HG03159 (cell line): Measurements from ENCODE around the gene RNF43.
"Not testable (repeated sequence)": the region's sequence is repeated elsewhere in the genome, so short reads cannot be mapped to it uniquely, and the experiment has no call there.

Source experiments
- ATAC-seq: cut with Tn5 transposase; IDR thresholded peaks from one replicate; pipeline ENCODE4 v1.9.1; 2021; ENCODE audit warnings: mild to moderate bottlenecking, moderate library complexity; ENCODE audit not compliant: unreplicated experiment

The RNF43 gene

GRCh38 chr17:58410714-58411407 is 6.5 kb downstream of the RNF43 start:
- ATAC-seq, result no peak

DNA sequence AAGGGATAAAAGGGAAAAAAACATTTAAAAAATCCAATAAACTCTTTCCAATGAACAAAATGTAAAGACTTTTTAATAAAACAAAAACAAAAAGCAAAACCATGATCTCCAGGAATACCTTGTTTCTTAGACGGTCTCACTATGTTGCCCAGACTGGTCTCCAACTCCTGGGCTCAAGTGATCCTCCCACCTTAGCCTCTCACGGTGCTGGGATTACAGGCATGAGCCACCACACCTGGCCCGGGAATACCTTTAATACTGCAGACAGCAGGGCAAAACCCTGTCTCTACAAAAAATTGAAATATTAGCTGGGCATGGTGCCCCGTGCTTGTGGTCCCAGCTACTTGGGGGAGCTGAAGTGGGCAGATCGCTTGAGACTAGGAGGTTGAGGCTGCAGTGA is 7.9 kb downstream of the RNF43 start:
- ATAC-seq, result no peak

DNA sequence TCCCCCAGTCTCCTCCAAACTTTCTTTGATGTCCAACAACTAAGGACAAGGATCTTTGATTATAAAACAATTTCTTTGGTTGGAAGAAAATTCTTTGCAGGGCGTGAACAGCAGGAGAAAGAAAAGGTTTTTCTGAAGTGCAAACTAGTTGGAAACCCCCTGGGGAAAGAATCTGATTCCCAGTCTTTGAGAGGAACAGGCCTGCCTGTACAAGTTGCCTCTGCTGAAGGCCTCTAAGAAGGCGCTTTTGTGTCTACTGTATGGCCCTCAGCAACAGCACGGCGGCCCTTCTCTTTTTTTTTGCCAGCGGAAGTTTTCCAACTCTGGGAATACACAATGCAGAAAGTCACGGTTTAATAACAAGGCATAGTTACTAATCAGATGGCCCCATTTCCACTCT is 14.0 kb downstream of the RNF43 start:
- no peak for ATAC-seq

DNA sequence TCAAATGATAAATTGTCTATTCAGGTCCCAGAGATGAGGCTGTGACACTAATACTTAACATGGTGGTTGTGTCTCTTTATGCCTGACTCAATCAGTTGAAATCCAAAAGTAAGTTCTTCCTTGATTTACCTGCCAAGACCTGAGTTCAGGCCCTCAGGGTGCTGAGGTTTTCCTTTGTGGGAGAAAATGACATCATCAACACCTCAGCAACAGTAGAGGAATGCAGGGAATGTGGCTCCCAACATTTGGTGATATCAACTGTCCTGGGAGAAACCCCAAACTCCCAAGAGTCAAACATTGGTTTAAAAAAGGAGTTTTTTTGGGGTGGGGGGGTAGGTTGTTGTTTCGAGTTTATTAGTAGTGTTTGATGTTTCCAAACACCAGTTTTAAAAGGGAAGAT is 14.7 kb downstream of the RNF43 start:
- no peak for ATAC-seq

DNA sequence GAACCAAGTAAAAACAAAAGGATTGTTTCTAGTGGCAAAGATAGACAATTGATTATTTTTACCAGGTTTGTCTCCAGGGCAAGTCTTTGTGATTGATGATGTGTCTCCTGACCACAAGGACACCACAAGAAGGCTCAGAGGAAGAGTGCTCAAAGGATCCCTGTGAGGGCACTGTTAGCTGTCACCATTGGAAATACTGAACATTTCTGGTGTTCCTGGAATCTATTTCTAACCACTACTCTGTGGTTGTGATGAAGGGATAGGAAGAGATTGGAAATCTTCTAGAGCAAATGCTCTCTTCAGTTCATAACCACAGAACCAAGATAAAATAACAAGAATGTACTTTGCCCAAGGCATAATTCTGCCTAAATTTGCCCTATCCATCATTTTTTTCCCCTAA is 15.3 kb downstream of the RNF43 start:
- ATAC-seq, result no peak

DNA sequence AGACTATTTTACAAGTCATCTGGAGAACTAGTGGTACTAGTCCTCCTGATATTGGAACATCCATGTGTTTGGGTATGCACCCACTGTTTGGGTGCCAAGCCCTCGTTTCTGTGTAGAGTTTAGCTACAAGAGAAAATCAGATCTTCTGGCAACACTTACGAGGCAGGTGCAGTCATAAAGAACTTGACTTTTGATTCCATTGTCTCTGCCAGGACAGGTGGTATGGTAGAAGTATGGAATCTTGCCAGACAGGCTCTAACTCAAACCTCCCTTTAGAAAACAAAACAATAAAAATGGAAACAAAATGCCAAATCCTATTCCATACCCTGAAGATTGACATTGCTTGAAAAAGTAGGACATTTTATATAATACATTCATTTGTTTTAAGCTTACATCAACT is 16.0 kb downstream of the RNF43 start:
- ATAC-seq, result no peak

- ATAC-seq, result no peak
Observed at GRCh38 chr17:58400826-58401225, 16.5 kb downstream of the RNF43 start.

GRCh38 chr17:58399974-58400373 is 17.4 kb downstream of the RNF43 start:
- no peak for ATAC-seq

DNA sequence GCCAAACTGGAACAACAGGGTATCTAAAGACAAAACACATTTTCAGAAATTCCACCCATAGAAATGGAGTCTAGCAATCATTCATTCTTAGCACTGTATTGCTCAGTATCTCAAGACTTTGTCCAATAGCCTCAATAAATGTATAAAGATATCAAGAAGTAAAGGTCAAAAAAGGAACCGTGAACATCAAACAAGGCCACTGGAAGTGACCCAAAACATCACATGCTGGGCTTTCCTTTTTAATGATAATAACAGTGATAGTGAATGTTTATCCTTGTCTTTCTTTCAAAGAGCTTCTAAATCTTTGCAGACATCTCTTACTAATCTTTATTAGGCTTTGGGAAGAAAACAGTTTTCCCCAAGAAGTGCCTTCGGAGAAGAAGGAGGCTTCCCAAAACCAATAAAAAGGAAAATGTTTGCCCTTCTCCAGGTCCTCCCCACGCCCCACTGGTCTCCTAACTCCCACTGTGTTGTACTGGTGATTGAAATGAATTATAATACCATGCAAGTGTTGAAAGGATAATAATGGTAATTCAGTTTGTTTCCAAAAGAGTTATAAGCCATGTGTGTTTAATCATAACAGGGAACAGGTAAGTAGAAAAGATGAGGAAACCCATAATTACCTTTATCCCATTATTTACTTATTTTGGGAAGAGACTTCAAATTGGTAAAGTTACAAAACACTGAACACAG is 18.6 kb downstream of the RNF43 start:
- no peak for ATAC-seq

GRCh38 chr17:58397421-58397820 is 19.9 kb downstream of the RNF43 start:
- not testable (repeated sequence) for ATAC-seq

DNA sequence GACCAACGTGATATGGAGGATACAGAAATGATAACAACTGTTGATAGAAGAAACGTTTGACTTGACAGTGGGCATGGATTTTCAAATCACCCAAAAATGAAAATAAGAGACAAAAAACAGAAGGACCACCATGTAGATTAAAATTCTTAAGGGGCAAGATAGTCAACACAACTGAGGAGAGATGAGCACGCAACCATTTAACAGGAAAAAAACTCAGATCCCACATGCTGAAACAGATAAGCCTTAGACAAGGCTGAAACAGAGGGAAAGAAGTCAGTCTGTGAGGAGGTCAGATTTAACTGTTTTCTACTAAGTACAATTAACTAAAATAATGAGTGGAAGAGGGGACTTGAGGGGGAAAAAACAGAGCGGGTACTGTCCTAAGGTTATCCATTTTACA is 21.2 kb downstream of the RNF43 start:
- ATAC-seq, result no peak

GRCh38 chr17:58394534-58395223 is 22.7 kb downstream of the RNF43 start:
- ATAC-seq, result no peak

GRCh38 chr17:58391302-58391984 is 25.9 kb downstream of the RNF43 start:
- ATAC-seq, result no peak

DNA sequence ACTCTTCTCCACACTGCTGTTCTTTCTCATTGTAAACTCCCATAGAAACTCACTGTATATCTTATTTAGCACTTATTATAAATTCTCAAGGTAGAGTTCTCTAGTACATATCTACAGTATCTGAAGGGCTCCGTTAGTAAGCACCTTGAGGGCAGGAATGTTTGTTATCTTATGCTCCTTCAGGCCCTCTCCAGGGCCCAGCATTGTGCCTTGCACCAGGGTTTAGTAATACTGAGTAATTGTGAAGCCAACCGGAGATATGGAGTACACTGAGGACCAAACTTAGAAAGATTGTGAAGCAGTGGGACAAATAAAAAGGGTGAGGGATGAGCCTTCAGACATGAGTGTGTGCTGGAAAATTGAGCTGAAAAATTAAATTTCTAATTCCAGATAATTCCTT is 26.4 kb downstream of the RNF43 start:
- ATAC-seq, result no peak

DNA sequence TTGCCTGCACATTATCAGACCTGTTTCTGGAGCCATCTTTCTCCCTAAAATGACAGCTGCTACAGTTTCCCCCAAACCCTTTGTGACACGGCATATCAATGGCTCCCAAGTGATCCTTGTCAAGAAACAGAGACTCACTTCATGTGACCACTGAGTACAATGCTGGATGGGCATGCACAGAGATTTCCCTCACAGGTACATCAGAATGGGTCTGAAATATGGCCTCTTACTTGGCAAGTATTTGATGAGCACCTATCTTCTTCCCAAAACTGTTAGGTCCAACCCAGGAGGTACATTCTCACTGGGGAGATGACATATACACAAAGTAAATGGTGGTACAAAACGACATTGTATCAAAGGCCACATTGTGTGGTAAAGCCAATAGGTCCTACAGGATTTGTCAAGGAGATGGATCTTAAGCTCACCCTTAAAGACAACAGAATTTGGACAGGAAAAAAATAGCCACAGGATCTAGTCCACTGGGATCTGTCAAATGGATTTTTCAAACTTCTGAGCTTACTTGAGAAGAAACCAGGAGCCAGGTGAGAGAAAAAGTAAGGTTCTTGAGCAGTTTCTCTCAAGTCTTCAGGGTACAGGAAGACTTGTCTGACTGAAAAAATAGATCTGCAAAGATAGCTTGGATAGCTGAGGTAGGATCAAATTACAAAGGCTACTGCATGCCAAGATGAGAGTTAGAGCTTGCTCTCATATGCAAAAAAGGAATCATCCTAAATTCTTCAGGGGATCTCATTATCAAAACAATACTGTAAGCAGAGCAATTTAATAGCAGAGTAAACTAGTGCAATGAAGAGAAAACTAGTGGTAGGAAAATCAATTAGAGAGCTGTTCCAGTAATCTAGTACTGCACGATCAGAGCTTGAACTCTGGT is 28.8 kb downstream of the RNF43 start:
- no peak for ATAC-seq

- ATAC-seq, result no peak
Observed at GRCh38 chr17:58387834-58388233, 29.5 kb downstream of the RNF43 start.

GRCh38 chr17:58386708-58387107 is 30.6 kb downstream of the RNF43 start:
- no peak for ATAC-seq

- ATAC-seq, result no peak
Observed at GRCh38 chr17:58385359-58385899, 31.9 kb downstream of the RNF43 start.

DNA sequence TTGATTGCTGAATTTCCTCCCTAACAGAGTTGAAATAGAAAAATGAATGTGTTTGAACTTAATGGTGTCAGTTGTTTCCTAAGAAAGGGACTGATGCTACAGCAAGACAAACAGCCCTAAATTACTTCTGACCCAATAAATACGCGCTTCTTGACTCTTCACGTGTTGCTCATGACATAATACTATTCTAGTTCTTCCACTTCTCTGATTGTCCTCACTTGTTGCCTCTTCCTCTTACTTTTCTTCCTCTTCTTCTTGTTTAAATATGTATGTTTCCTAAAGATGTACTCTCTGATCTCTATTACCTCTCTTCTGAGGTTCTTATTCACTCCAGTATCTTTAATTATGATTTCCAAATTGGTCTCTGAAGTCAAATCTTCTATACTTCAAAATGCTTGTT is 32.4 kb downstream of the RNF43 start:
- ATAC-seq, result no peak

- ATAC-seq, result no peak
Observed at GRCh38 chr17:58383892-58384462, 33.4 kb downstream of the RNF43 start.
